Measurements from ENCODE around the gene GAGE13. TPM values are rescaled to one million over a fixed set of nuclear protein-coding genes. Genes with fewer than 3 reads are reported as not detected.
"Not testable (repeated sequence)": the region's sequence is repeated elsewhere in the genome, so short reads cannot be mapped to it uniquely, and the experiment has no call there.

The GAGE13 gene
- polyA plus RNA-seq, 4 donors = not detected

- FAIRE-seq = no peak
- Histone ChIP-seq H3K9me3 (ENCODE audit: control insufficient read depth in 2 of 2, insufficient read depth in 1 of 2, low read depth in 1 of 2, low read length in 1 of 2) (no peaks in the 10 kb centered on the region), H3K27ac (ENCODE audit: low read depth in 1 of 3, low read length in 2 of 3) (no peak overlapping the region), H3K27me3 (ENCODE audit: control insufficient read depth in 3 of 3, insufficient read depth in 3 of 3, low read length in 3 of 3) (no peaks in the 10 kb centered on the region), H3K4me1 (ENCODE audit: control insufficient read depth in 3 of 3, insufficient read depth in 2 of 3, low read depth in 1 of 3, low read length in 2 of 3) (no peaks in the 10 kb centered on the region), H3K36me3 (ENCODE audit: control insufficient read depth in 3 of 3, insufficient read depth in 2 of 3, low read depth in 1 of 3, low read length in 3 of 3) (no peaks in the 10 kb centered on the region), H3K4me3 (ENCODE audit: low read depth in 1 of 3, low read length in 3 of 3) (no peak overlapping the region)
- WGBS, 3 donors = 78 to 84% (median 81%) methylated on average over 13 to 17 of the region's 17 CpGs
- no peak for DNase-seq
Observed at GRCh38 chrX:49292400-49293362, 38.7 kb upstream of the GAGE13 start.

- WGBS, 3 donors = 84 to 96% (median 93%) methylated on average over 4 to 5 of the region's 5 CpGs
Observed at GRCh38 chrX:49299293-49299692, 32.1 kb upstream of the GAGE13 start.

DNA sequence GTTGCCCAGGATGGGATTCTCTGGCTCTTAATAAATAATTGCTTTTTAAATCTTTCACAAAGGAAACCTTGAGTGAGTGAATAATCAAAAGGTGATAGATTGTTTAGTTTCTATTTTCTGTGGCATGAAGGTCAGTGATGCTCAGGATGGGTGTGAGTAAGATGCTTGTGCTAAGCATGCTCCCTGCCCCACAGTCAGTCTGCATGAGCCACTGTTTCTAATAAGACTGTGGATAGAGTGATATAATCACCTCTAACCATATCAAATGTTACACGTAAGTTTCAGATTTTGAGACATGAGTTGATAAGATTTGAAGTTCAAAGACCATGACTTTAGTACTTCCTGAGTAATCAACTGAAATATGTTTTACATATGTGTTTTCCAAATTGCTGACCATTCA, 30.7 kb upstream of the GAGE13 start:
- WGBS, 3 donors = 18 to 55% (median 49%) methylated on average over 1 of the region's 1 CpG
- no peak overlapping the region for H3K4me3 ChIP-seq (ENCODE audit: low read depth in 1 of 3, low read length in 3 of 3)
- no peak overlapping the region for H3K27ac ChIP-seq (ENCODE audit: low read depth in 1 of 3, low read length in 2 of 3)
- no peaks in the 10 kb centered on the region for H3K36me3 ChIP-seq (ENCODE audit: control insufficient read depth in 3 of 3, insufficient read depth in 2 of 3, low read depth in 1 of 3, low read length in 3 of 3)
- no peaks in the 10 kb centered on the region for H3K9me3 ChIP-seq (ENCODE audit: control insufficient read depth in 2 of 2, insufficient read depth in 1 of 2, low read depth in 1 of 2, low read length in 1 of 2)
- no peak for DNase-seq
- no peaks in the 10 kb centered on the region for H3K27me3 ChIP-seq (ENCODE audit: control insufficient read depth in 3 of 3, insufficient read depth in 3 of 3, low read length in 3 of 3)
- no peaks in the 10 kb centered on the region for H3K4me1 ChIP-seq (ENCODE audit: control insufficient read depth in 3 of 3, insufficient read depth in 2 of 3, low read depth in 1 of 3, low read length in 2 of 3)
- no peak for FAIRE-seq

More at GRCh38 chrX:49299293-49299692, 32.1 kb upstream of the GAGE13 start:
- not testable (repeated sequence) for H3K36me3 ChIP-seq (ENCODE audit: control insufficient read depth in 3 of 3, insufficient read depth in 2 of 3, low read depth in 1 of 3, low read length in 3 of 3); DNase-seq; H3K4me1 ChIP-seq (ENCODE audit: control insufficient read depth in 3 of 3, insufficient read depth in 2 of 3, low read depth in 1 of 3, low read length in 2 of 3); H3K27me3 ChIP-seq (ENCODE audit: control insufficient read depth in 3 of 3, insufficient read depth in 3 of 3, low read length in 3 of 3); H3K4me3 ChIP-seq (ENCODE audit: low read depth in 1 of 3, low read length in 3 of 3); H3K27ac ChIP-seq (ENCODE audit: low read depth in 1 of 3, low read length in 2 of 3); FAIRE-seq; H3K9me3 ChIP-seq (ENCODE audit: control insufficient read depth in 2 of 2, insufficient read depth in 1 of 2, low read depth in 1 of 2, low read length in 1 of 2)

- no peaks in the 10 kb centered on the region for H3K36me3 ChIP-seq (ENCODE audit: control insufficient read depth in 3 of 3, insufficient read depth in 2 of 3, low read depth in 1 of 3, low read length in 3 of 3)
- DNase-seq = no peak
- H3K4me3 ChIP-seq (ENCODE audit: low read depth in 1 of 3, low read length in 3 of 3) = no peak within 1 kb of the TSS
- 77 to 87% (median 83%) methylated on average over 14 to 15 of the region's 15 CpGs for WGBS, 3 donors
- no peaks in the 10 kb centered on the region for H3K4me1 ChIP-seq (ENCODE audit: control insufficient read depth in 3 of 3, insufficient read depth in 2 of 3, low read depth in 1 of 3, low read length in 2 of 3)
- H3K27ac ChIP-seq (ENCODE audit: low read depth in 1 of 3, low read length in 2 of 3) = no peak within 1 kb of the TSS
- H3K9me3 ChIP-seq (ENCODE audit: control insufficient read depth in 2 of 2, insufficient read depth in 1 of 2, low read depth in 1 of 2, low read length in 1 of 2) = no peaks in the 10 kb centered on the region
- no peak for FAIRE-seq
- H3K27me3 ChIP-seq (ENCODE audit: control insufficient read depth in 3 of 3, insufficient read depth in 3 of 3, low read length in 3 of 3) = no peaks in the 10 kb centered on the region
Observed at GRCh38 chrX:49303346-49303745, 28.0 kb upstream of the GAGE13 start, which contains the start of gene GAGE10. GAGE10 (plus strand) TSS chrX:49303646; CDS start chrX:49304860, 1,214 bp downstream.

DNA sequence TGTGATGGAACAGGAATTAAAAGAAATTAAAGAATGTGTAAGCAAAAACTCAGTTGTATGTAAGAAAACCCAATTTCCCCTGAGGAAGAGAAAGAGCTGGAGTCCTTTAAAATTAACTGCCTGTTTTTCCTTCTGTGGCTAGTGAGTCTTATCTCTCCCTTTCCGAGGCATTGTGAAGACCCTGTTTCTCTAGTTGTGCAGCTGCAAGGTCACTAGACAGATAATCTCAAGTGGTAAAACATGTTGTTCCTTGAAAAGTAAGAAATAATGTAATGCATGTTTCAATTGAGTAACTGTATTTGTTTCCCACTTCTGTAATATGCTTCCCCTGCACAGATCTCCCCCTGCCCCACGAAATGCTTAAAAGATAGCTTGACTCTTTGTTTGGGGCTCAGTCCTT, 23.6 kb upstream of the GAGE13 start:
- WGBS, 3 donors = 64 to 92% (median 76%) methylated on average over 2 of the region's 2 CpGs
- H3K27me3 ChIP-seq (ENCODE audit: control insufficient read depth in 3 of 3, insufficient read depth in 3 of 3, low read length in 3 of 3); H3K36me3 ChIP-seq (ENCODE audit: control insufficient read depth in 3 of 3, insufficient read depth in 2 of 3, low read depth in 1 of 3, low read length in 3 of 3); DNase-seq; FAIRE-seq; H3K4me1 ChIP-seq (ENCODE audit: control insufficient read depth in 3 of 3, insufficient read depth in 2 of 3, low read depth in 1 of 3, low read length in 2 of 3); H3K27ac ChIP-seq (ENCODE audit: low read depth in 1 of 3, low read length in 2 of 3); H3K9me3 ChIP-seq (ENCODE audit: control insufficient read depth in 2 of 2, insufficient read depth in 1 of 2, low read depth in 1 of 2, low read length in 1 of 2); H3K4me3 ChIP-seq (ENCODE audit: low read depth in 1 of 3, low read length in 3 of 3): not testable (repeated sequence)

GRCh38 chrX:49308604-49309269, 22.6 kb upstream of the GAGE13 start:
- Histone ChIP-seq H3K9me3 (ENCODE audit: control insufficient read depth in 2 of 2, insufficient read depth in 1 of 2, low read depth in 1 of 2, low read length in 1 of 2) (no peaks in the 10 kb centered on the region), H3K4me1 (ENCODE audit: control insufficient read depth in 3 of 3, insufficient read depth in 2 of 3, low read depth in 1 of 3, low read length in 2 of 3) (peaks cover 0 to 5% (median 0%) of the 10 kb centered on the region in 3 donors), H3K4me3 (ENCODE audit: low read depth in 1 of 3, low read length in 3 of 3) (peak overlapping the region in 1 of 3 donors; percentile 8), H3K36me3 (ENCODE audit: control insufficient read depth in 3 of 3, insufficient read depth in 2 of 3, low read depth in 1 of 3, low read length in 3 of 3) (no peaks in the 10 kb centered on the region), H3K27ac (ENCODE audit: low read depth in 1 of 3, low read length in 2 of 3) (peak overlapping the region in 1 of 3 donors; percentile 65), H3K27me3 (ENCODE audit: control insufficient read depth in 3 of 3, insufficient read depth in 3 of 3, low read length in 3 of 3) (no peaks in the 10 kb centered on the region)
- FAIRE-seq (no peak), DNase-seq (peak; percentile 7 to 21)
- WGBS, 3 donors = 56 to 70% (median 69%) methylated on average over 15 of the region's 15 CpGs

DNA sequence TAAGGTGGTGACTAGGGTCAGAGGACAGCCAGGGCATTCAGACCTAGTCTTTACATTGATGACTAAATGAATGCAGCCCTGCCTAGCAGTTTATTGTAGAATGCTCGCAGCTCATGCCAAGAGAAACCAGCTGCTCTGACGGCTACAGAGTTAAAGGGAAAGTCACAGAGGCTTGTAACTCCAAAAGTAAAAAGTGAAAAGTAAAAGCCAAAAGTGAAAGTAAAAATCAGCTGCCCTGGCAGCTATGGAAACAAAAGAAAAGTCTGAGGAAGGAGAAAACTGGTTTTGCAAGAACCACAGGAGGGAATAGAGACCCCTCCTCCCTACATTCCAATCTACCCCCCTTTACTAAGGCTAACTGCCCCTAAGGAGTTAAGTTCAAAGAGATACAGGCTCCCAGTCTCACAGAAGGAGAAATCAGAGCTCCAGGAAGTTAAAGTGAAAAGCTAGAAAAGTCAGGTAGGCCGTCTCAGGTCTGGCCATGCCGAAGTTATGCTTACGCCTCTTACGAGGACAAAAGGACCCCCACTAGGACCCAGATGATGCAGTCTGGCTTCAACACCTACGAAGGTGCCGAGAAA, 21.9 kb upstream of the GAGE13 start:
- Histone ChIP-seq H3K4me3 (ENCODE audit: low read depth in 1 of 3, low read length in 3 of 3) (peak overlapping the region in 1 of 3 donors; percentile 17), H3K27me3 (ENCODE audit: control insufficient read depth in 3 of 3, insufficient read depth in 3 of 3, low read length in 3 of 3) (no peaks in the 10 kb centered on the region), H3K36me3 (ENCODE audit: control insufficient read depth in 3 of 3, insufficient read depth in 2 of 3, low read depth in 1 of 3, low read length in 3 of 3) (no peaks in the 10 kb centered on the region), H3K9me3 (ENCODE audit: control insufficient read depth in 2 of 2, insufficient read depth in 1 of 2, low read depth in 1 of 2, low read length in 1 of 2) (no peaks in the 10 kb centered on the region), H3K4me1 (ENCODE audit: control insufficient read depth in 3 of 3, insufficient read depth in 2 of 3, low read depth in 1 of 3, low read length in 2 of 3) (peaks cover 0 to 5% (median 0%) of the 10 kb centered on the region in 3 donors), H3K27ac (ENCODE audit: low read depth in 1 of 3, low read length in 2 of 3) (peak overlapping the region; percentile 7 to 81 (median 42))
- 9 to 15% (median 10%) methylated on average over 8 of the region's 8 CpGs for WGBS, 3 donors
- DNase-seq = peak; percentile 39 to 40
- FAIRE-seq = peak; percentile 93

- no peaks in the 10 kb centered on the region for H3K9me3 ChIP-seq (ENCODE audit: control insufficient read depth in 2 of 2, insufficient read depth in 1 of 2, low read depth in 1 of 2, low read length in 1 of 2)
- no peak overlapping the region for H3K4me3 ChIP-seq (ENCODE audit: low read depth in 1 of 3, low read length in 3 of 3)
- DNase-seq (no peak), FAIRE-seq (no peak)
- H3K27ac ChIP-seq (ENCODE audit: low read depth in 1 of 3, low read length in 2 of 3) = no peak overlapping the region
- H3K4me1 ChIP-seq (ENCODE audit: control insufficient read depth in 3 of 3, insufficient read depth in 2 of 3, low read depth in 1 of 3, low read length in 2 of 3) = peaks cover 0 to 5% (median 0%) of the 10 kb centered on the region in 3 donors
- 78 to 93% (median 88%) methylated on average over 18 of the region's 18 CpGs for WGBS, 3 donors
- H3K36me3 ChIP-seq (ENCODE audit: control insufficient read depth in 3 of 3, insufficient read depth in 2 of 3, low read depth in 1 of 3, low read length in 3 of 3) = no peaks in the 10 kb centered on the region
- no peaks in the 10 kb centered on the region for H3K27me3 ChIP-seq (ENCODE audit: control insufficient read depth in 3 of 3, insufficient read depth in 3 of 3, low read length in 3 of 3)
Observed at GRCh38 chrX:49310371-49310770, 21.0 kb upstream of the GAGE13 start.
